ENCODE results near the gene CTNND1.

The CTNND1 gene

DNA sequence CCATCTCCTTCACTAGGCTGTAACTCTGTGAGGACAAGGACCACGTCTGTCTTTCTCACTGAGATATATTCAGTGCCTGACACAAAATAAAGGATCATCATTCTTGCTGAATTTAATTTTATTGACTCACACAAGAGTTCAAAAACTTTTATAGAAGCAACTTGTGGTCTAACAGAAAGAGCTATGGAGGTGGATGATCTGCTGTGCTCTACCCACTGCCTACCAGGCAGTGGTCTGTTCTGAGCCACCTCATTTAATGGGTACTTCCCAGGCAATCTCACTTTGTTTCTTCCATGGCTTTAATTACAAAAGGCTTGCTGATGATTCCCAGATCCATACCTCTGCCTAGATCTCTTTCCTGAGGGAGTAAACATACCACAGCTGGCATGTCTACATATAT, 14.7 kb upstream of the CTNND1 start:
- TF ChIP-seq ZFX (IDR thresholded peaks at IDR 0.05; ENCODE audit: borderline replicate concordance): no peak
- TF ChIP-seq, protein P1, sequence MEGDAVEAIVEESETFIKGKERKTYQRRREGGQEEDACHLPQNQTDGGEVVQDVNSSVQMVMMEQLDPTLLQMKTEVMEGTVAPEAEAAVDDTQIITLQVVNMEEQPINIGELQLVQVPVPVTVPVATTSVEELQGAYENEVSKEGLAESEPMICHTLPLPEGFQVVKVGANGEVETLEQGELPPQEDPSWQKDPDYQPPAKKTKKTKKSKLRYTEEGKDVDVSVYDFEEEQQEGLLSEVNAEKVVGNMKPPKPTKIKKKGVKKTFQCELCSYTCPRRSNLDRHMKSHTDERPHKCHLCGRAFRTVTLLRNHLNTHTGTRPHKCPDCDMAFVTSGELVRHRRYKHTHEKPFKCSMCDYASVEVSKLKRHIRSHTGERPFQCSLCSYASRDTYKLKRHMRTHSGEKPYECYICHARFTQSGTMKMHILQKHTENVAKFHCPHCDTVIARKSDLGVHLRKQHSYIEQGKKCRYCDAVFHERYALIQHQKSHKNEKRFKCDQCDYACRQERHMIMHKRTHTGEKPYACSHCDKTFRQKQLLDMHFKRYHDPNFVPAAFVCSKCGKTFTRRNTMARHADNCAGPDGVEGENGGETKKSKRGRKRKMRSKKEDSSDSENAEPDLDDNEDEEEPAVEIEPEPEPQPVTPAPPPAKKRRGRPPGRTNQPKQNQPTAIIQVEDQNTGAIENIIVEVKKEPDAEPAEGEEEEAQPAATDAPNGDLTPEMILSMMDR (IDR thresholded peaks at IDR 0.05): no peak
- H3K27ac ChIP-seq: no peak overlapping the region

GRCh38 chr11:57751176-57751575, 10.4 kb upstream of the CTNND1 start:
- TF ChIP-seq, protein P1 (IDR thresholded peaks at IDR 0.05): no peak
- TF ChIP-seq ZFX (IDR thresholded peaks at IDR 0.05; ENCODE audit: borderline replicate concordance): no peak
- H3K27ac ChIP-seq: peak overlapping the region; percentile 50

DNA sequence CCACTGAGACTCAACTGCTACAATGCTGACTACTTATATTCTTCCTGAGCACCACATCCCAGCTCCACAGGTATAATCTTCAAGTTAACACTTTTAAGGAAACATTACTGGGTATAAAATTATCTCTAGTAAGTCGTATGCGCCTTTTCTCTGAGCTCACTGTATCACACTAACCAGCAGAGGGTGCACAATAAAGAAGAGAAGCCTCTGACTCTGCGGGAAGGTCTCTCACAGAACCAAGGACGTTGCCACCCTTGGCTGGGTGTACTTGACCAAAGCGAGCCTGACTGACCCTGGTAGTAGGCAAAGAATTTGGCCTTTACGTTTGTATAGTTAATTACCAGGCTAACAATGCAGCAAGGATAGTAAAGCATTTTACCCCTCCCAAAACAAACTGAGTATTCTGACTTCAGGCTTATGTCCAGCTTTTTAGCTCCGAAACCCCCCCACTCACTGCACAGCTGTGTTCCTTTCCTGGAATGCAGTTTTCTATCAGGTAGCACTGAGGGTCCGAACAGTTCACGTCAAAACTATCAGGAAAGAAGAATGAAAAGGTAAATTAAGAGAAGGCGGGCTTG, 9.8 kb upstream of the CTNND1 start, which contains the start of gene BTBD18:
Gene BTBD18 (minus strand): TSS at position 144 of the 578 bp plus-strand sequence. CDS start 631 bp downstream, outside the sequence.
- TF ChIP-seq ZFX (IDR thresholded peaks at IDR 0.05; ENCODE audit: borderline replicate concordance): no peak
- TF ChIP-seq, protein P1 (IDR thresholded peaks at IDR 0.05): peak; percentile 83
- H3K27ac ChIP-seq: peak within 1 kb of the TSS; percentile 50

- no peak overlapping the region for H3K27ac ChIP-seq
- TF ChIP-seq, protein P1 (IDR thresholded peaks at IDR 0.05): no peak
- no peak for TF ChIP-seq ZFX (IDR thresholded peaks at IDR 0.05; ENCODE audit: borderline replicate concordance)
These were observed 8.6 kb upstream of the CTNND1 start for GRCh38 chr11:57752954-57753353.

GRCh38 chr11:57758174-57758573, 3.4 kb upstream of the CTNND1 start:
- H3K27ac ChIP-seq: no peak overlapping the region
- TF ChIP-seq, protein P1 (IDR thresholded peaks at IDR 0.05): no peak

- TF ChIP-seq, protein P1 (IDR thresholded peaks at IDR 0.05): no peak
- no peak for TF ChIP-seq ZFX (IDR thresholded peaks at IDR 0.05; ENCODE audit: borderline replicate concordance)
- H3K27ac ChIP-seq: peak overlapping the region; percentile 92
These were observed 746 bp downstream of the CTNND1 start for GRCh38 chr11:57762235-57762861.

GRCh38 chr11:57763568-57763967, 2.0 kb downstream of the CTNND1 start:
- no peak for TF ChIP-seq ZFX (IDR thresholded peaks at IDR 0.05; ENCODE audit: borderline replicate concordance)
- TF ChIP-seq, protein P1 (IDR thresholded peaks at IDR 0.05): 0 out of 2 replicates have a peak, but pooled peaks have one; percentile 13
- H3K27ac ChIP-seq: peak overlapping the region; percentile 92; the same call in 1 of the 2 replicates
